Measurements from ENCODE around the gene ZNF480.
"Not testable (repeated sequence)": the region's sequence is repeated elsewhere in the genome, so short reads cannot be mapped to it uniquely, and the experiment has no call there.

The ZNF480 gene

DNA sequence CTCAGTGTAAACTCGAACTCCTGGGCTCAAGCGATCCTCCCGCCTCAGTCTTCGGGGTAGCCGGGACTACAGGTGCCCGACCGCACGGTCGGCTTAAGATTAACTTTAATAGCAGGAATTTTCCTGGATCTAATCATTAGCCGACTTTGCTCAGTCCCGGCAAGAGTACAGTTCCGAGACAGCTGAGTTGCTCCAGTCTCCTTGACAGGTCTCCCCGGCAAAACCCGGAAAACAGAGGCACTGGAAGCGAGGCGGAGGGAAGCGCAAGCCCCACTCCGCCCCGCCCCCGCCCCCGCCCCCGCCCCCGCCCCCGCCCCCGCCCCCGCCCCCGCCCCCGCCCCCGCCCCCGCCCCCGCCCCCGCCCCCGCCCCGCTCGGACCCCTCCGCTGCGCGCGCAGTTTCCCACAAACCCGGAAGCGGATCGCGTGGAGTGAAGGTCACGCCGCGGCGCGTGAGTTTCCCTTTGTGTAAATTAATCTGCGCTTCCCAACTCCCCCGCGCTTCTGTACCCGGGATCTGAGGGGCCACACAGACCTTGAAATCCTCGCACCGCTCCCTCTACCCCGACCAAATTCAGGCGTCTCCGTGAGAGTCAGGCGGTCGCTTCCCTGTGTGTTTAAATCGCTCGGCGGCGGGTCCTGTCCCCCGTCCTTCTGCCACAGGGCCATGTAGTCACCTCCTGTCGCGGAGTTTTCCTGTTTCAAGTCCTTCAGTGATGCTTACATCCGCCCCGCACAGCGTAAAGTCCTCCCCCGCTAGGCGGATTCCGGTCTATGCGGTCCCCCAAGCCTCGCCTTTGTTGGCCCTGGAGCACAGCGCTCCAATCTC, at the start of gene ZNF480:
TSS of gene ZNF480 (plus strand) at position 397 of the 828 bp plus-strand sequence. CDS start 3,244 bp downstream, outside the sequence.
- ATAC-seq: peak; percentile 84
- peaks cover 14% of the 10 kb centered on the region for H3K9me3 Mint-ChIP-seq
- no peaks in the 10 kb centered on the region for H3K27me3 Mint-ChIP-seq
- H3K36me3 Mint-ChIP-seq: peaks cover 67% of the 10 kb centered on the region
- peak within 1 kb of the TSS; percentile 86 for H3K4me3 Mint-ChIP-seq
- H3K27ac Mint-ChIP-seq: peak within 1 kb of the TSS; percentile 94
- H3K4me1 Mint-ChIP-seq: peaks cover 20% of the 10 kb centered on the region

DNA sequence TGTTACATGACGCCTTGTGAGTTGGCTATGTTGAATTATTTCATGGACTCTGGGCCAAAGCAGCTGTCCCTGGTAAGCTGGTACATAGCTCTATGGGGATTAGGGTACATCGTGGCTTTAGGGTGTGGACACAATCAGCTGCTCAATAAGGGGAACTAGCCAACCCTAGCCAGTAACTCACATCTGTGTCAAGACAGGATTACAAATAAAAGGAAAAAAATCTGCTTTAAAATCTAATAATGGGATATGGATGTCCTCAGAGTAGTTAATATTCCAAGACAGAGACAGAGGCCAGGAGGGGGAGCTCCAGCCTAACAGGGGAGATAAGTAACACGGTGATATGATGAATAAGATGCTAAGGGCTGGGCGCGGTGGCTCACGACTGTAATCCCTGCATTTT, 48.7 kb upstream of the ZNF480 start:
- Mint-ChIP-seq H3K9me3 (no peaks in the 10 kb centered on the region), H3K27me3 (peaks cover 7% of the 10 kb centered on the region), H3K4me1 (no peaks in the 10 kb centered on the region), H3K36me3 (no peaks in the 10 kb centered on the region), H3K4me3 (no peak overlapping the region), H3K27ac (no peak overlapping the region)
- peak; percentile 59 for ATAC-seq

DNA sequence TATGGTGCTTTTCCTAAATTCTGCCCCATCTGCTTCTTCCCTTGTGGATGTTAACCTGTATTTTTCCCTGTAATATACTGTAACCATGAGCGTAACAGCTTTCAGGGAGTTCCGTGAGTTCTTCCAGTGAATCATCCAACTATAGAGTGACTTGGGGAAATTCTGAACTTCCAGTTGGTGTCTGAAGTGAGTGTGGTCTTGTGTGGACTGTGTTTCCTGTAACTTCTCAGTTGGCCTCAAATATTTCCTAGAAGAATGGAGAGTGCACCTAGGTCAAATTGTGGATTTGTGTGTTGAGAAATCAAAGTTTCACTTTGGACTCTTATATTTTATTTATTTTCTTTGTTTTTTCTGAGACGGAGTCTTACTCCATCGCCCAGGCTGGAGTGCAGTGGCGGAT, 38.5 kb upstream of the ZNF480 start:
- Mint-ChIP-seq H3K4me1 (no peaks in the 10 kb centered on the region), H3K27me3 (no peaks in the 10 kb centered on the region), H3K36me3 (no peaks in the 10 kb centered on the region), H3K27ac (no peak overlapping the region), H3K4me3 (no peak overlapping the region), H3K9me3 (peaks cover 9% of the 10 kb centered on the region)
- ATAC-seq: no peak

DNA sequence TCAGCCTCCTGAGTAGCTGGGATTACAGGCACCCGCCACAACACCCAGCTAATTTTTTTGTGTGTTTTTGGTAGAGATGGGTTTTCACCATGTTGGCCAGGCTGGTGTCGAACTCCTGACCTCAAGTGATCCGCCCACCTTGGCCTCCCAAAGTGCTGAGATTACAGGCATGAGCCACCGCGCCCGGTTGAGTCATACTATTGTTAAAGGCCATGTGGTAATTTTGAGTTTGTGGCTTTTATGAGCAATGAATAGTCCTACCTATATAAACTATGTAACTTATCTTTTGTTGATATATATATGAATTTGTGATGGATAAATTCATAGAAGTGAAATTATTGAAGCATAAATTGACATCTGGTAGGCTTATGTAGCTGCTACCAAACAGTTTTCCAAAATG, 31.4 kb upstream of the ZNF480 start:
- H3K4me1 Mint-ChIP-seq, ATAC-seq, H3K27me3 Mint-ChIP-seq, H3K27ac Mint-ChIP-seq, H3K36me3 Mint-ChIP-seq, H3K9me3 Mint-ChIP-seq, H3K4me3 Mint-ChIP-seq: not testable (repeated sequence)

DNA sequence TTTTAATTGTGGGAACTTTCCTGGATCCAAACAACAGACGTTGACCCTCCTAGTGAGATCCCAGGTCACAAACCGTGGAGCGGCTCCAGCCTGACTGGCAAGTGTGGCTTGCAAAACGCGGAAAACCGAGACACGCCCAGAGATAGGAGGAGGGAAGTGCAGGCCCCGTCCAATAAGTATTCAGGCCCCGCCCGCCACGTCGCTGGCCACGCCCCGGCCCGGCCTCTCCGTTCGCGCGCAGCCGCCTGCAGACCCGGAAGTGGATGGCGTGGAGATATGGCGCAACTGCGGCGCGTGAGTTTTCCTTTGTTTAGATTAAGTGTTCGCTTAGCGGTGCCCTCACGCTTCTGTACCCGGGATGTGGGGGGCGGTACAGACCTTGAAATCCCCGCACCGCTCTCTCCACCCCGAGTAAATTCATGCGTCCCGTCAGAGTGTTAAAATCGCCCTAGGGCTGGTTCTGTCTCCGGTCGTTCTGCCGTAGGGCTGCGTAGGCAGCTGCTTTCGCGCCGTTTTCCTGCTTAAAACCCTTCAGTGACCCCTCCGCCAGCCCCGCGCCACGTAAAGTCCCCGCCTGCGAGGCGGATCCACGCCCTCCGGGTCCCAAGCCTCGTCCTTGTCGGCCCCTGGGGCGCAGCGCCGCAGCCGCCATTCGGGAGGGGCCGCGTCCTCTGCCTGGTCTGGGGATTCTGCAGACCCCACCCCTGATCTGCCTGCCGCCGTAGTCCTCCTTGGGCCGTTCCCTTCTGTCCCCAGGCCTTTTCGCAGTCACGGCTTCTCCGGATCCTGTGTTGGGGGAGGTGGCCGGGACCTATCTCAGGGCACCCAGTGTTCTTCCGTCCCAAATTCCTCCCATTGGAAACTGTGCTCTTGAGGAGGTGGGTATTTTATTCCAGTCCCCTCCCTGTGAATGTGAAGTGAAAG, 27.4 kb upstream of the ZNF480 start, which contains the start of gene ZNF766:
TSS of gene ZNF766 (plus strand) at position 250 of the 924 bp plus-strand sequence. CDS start at position 277, 27 bp downstream.
- peaks cover 36% of the 10 kb centered on the region for H3K36me3 Mint-ChIP-seq
- H3K27ac Mint-ChIP-seq: peak within 1 kb of the TSS; percentile 90
- H3K4me3 Mint-ChIP-seq: peak within 1 kb of the TSS; percentile 94
- ATAC-seq: peak; percentile 99
- H3K27me3 Mint-ChIP-seq: no peaks in the 10 kb centered on the region
- H3K4me1 Mint-ChIP-seq: peaks cover 38% of the 10 kb centered on the region
- H3K9me3 Mint-ChIP-seq: peaks cover 8% of the 10 kb centered on the region

DNA sequence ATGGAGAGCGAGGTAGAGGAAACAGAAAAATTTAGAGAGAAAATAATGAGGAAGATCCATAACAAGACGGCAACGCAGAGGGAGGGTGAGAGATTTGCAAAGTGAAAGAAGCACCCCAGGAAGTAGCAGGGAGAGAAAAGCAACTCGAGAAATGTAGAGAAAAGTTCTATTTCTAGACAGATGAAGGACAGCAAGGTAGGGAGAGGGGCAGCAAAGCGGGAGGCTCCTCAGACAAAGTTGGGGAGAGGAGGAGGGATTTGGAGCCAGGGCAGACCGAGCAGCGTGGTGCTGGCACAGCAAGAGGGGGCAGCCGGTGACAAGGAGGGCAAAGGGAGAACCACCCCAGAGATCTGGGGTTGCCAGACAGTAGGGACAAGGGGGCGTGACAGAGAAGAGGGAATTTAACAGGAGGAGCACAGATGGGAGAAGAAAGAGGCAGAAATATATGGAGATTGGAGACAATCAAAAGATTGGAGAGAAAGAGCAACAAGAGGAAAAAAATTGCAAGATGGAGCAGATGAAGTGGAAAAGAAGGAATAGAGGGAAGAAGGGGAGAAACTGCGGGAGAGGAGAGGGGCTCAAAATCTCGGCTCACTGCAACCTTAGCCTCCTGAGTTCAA, 26.6 kb upstream of the ZNF480 start:
- H3K4me3 Mint-ChIP-seq: peak overlapping the region; percentile 94
- H3K36me3 Mint-ChIP-seq: peaks cover 44% of the 10 kb centered on the region
- H3K27me3 Mint-ChIP-seq: no peaks in the 10 kb centered on the region
- H3K4me1 Mint-ChIP-seq: peaks cover 43% of the 10 kb centered on the region
- ATAC-seq: no peak
- H3K9me3 Mint-ChIP-seq: peaks cover 8% of the 10 kb centered on the region
- H3K27ac Mint-ChIP-seq: peak overlapping the region; percentile 90

DNA sequence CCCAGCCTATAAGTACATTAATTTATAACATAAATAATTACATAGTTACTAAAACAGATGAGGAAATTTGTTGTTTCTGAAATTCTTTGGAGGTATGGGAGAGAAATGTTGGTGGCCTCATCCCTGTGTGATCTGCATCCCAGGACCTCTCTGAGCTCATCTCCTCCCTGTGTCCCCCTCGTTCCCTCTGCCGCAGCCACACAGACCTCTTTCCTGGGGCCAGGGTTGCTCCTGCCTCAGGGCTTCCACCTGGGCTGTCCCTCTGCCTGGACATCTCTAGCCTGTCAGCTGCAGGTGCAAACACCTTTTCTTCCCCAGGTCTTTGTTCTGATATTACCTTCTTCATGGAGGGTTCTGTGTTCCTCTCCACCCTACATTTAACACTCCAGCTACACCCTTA, 23.7 kb upstream of the ZNF480 start:
- no peak for ATAC-seq
- Mint-ChIP-seq H3K36me3 (peaks cover 71% of the 10 kb centered on the region), H3K4me1 (peaks cover 70% of the 10 kb centered on the region), H3K27me3 (no peaks in the 10 kb centered on the region), H3K4me3 (no peak overlapping the region), H3K9me3 (peaks cover 8% of the 10 kb centered on the region), H3K27ac (no peak overlapping the region)

DNA sequence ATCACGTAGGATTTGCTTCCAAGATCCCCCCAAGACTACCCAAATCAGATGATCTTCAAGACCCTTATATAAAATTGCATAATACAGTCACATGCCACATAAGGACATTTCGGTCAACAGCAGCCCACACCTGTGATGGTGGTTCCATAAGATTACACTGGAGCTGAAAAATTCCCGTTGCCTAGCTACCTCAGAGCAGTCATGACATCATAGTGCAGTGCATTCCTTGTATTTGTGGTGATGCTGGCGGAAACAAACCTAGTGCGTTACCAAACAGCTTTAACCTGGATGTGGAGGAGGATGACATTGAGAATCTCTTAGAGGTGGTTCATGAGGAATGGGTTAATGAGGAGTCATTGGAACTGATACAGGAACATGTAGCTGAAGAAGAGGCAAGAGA, 22.8 kb upstream of the ZNF480 start:
- Mint-ChIP-seq H3K9me3 (peaks cover 13% of the 10 kb centered on the region), H3K4me3 (no peak overlapping the region), H3K4me1 (peaks cover 79% of the 10 kb centered on the region), H3K27me3 (no peaks in the 10 kb centered on the region), H3K27ac (no peak overlapping the region), H3K36me3 (peaks cover 80% of the 10 kb centered on the region)
- no peak for ATAC-seq

DNA sequence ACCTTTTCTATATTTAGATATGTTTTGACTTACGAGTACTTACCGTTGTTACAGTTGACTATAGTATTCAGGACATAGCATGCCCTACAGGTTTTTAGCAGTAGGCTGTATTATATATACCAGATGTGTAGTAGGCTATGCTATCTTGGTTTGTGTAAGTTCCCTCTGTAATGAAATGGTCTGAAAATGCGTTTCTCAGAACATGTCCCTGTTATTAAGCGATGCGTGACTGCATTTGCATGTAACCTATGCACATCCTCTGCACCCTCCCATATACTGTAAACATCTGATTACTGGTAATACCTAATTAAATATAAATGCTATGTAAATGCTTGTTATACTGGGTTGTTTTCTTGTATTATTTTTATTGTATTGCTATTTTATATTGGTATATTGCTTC, 21.0 kb upstream of the ZNF480 start:
- H3K4me1 Mint-ChIP-seq: peaks cover 71% of the 10 kb centered on the region

DNA sequence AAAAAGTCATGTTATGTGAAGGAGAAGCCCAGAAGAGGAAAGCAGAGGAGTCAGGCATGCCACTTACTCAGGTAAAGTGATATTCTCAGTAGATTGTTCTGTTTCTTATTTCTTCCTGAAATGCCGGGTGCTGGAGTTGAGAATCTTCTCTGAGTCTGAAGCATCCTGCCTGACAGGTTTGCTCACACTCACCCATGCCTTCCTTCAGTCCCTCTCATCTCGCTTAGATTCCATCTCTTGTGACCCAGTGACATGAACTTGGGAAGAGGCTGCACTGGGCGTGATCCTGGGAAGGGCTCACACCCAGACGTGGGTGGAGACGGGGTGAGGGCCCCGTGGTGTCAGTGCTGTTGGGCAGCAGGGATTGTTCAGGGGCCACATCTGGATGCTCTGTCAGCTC, 19.5 kb upstream of the ZNF480 start:
- peaks cover 15% of the 10 kb centered on the region for H3K9me3 Mint-ChIP-seq
- no peak overlapping the region for H3K27ac Mint-ChIP-seq
- peaks cover 63% of the 10 kb centered on the region for H3K4me1 Mint-ChIP-seq
- no peak for ATAC-seq
- peaks cover 70% of the 10 kb centered on the region for H3K36me3 Mint-ChIP-seq
- no peaks in the 10 kb centered on the region for H3K27me3 Mint-ChIP-seq
- H3K4me3 Mint-ChIP-seq: no peak overlapping the region

More for the DNA sequence above, 21.0 kb upstream of the ZNF480 start:
- no peak overlapping the region for H3K27ac Mint-ChIP-seq
- H3K36me3 Mint-ChIP-seq: peaks cover 76% of the 10 kb centered on the region
- peaks cover 15% of the 10 kb centered on the region for H3K9me3 Mint-ChIP-seq
- no peaks in the 10 kb centered on the region for H3K27me3 Mint-ChIP-seq
- no peak overlapping the region for H3K4me3 Mint-ChIP-seq
- ATAC-seq: no peak

DNA sequence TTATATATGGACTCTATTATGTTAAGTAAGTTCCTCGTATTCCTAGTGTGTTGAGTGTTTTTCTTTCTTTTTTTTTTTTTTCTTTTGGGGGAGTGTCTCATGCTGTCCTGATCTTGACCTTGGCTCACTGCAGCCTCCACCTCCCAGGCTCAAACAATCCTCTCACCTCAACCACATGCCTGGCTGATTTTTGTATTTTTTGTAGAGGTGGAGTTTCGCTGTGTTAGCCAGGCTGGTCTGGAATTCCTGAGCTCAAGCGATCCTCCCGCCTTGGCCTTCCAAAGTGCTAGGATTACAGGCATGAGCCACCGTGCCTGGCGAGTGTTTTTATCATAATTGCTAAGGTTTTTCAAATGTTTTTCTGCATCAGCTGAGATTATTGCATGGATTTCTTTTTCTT, 10.7 kb upstream of the ZNF480 start:
- Mint-ChIP-seq H3K36me3 (peaks cover 85% of the 10 kb centered on the region), H3K9me3 (peaks cover 7% of the 10 kb centered on the region), H3K27me3 (no peaks in the 10 kb centered on the region), H3K27ac (no peak overlapping the region), H3K4me3 (no peak overlapping the region), H3K4me1 (no peaks in the 10 kb centered on the region)
- no peak for ATAC-seq

DNA sequence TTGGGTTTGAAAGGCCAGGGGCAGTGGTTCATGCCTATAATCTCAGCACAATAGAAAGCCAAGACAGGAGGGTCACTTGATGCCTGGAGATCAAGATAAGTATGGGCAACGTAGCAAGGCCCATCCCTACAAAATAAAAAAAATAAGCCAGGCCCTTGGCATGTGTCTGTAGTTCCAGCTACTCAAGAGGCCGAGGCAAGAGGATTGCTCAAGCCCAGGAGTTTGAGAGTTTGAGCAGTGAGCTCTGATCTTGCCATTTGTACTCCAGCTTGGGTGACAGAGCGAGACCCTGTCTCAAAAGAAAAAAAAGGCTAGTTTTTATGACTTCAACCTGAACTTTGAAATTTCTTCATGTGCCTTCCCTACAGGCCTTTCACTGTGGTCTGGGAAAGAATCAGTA, 5.2 kb upstream of the ZNF480 start:
- H3K27ac Mint-ChIP-seq: no peak overlapping the region
- H3K4me3 Mint-ChIP-seq: no peak overlapping the region
- H3K27me3 Mint-ChIP-seq: no peaks in the 10 kb centered on the region
- no peaks in the 10 kb centered on the region for H3K4me1 Mint-ChIP-seq
- peaks cover 64% of the 10 kb centered on the region for H3K36me3 Mint-ChIP-seq
- H3K9me3 Mint-ChIP-seq: peaks cover 3% of the 10 kb centered on the region
- ATAC-seq: no peak

DNA sequence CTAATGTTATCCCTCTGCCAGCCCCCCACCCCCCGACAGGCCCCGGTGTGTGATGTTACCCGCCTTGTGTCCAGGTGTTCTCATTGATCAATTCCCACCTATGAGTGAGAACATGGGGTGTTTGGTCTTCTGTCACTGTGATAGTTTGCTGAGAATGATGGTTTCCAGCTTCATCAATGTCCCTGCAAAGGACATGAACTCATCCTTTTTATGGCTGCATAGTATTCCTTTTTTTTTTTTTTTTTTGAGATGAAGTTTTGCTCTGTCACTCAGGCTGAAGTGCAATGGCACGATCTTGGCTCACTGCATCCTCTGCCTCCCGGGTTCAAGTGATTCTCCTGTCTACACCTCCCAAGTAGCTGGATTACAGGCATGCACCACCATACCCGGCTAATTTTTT, 4.0 kb upstream of the ZNF480 start:
- not testable (repeated sequence) for H3K27me3 Mint-ChIP-seq, H3K27ac Mint-ChIP-seq, H3K9me3 Mint-ChIP-seq, H3K4me3 Mint-ChIP-seq, ATAC-seq
- H3K36me3 Mint-ChIP-seq: peaks cover 63% of the 10 kb centered on the region
- peaks cover 10% of the 10 kb centered on the region for H3K4me1 Mint-ChIP-seq

DNA sequence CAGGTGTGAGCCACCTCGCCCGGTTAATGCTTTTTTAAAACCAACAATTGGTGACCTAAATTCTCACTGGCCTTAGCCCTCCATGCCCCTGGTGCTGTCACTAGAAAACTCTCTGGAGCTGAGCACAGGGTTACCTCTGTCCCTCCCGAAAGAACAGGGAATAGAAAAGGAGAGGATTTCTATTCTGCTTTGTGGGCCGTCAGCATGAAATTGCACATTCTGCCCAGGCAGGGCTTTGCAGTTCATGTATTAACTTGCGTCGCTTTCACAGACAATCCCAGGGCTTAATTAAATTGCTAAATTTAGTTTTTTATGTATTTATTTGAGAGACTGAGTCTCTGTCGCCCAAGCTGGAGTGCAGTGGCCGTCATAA, 583 bp upstream of the ZNF480 start:
- Mint-ChIP-seq H3K4me1 (peaks cover 20% of the 10 kb centered on the region), H3K9me3 (peaks cover 13% of the 10 kb centered on the region), H3K27me3 (no peaks in the 10 kb centered on the region), H3K36me3 (peaks cover 64% of the 10 kb centered on the region), H3K27ac (peak overlapping the region; percentile 94), H3K4me3 (peak overlapping the region; percentile 78)
- no peak for ATAC-seq
